ENCODE measurements around the gene UBTF.

- TF ChIP-seq CTCF (conservative IDR thresholded peaks at IDR 0.05 in 1 of 2, IDR thresholded peaks at IDR 0.05 in 1 of 2; ENCODE audit: extremely low read depth in 1 of 2, insufficient read depth in 1 of 2, low read depth in 1 of 2, low read length in 2 of 2), result no peak
- no peak for TF ChIP-seq EZH2 (IDR thresholded peaks at IDR 0.05; ENCODE audit: borderline replicate concordance, low read length)
Measured at GRCh38 chr17:44258811-44259351, 39.4 kb upstream of the UBTF start.
